Stimulated activated CD8-positive, alpha-beta memory T cell treated with anti-CD3 and anti-CD28 coated beads, Interleukin-15, amount 100 ng/mL, for 1 hour (primary cell): ENCODE results near the gene RAX.

Experiments
- DNase-seq: peaks from one replicate; pipeline ENCODE4 v3.0.0-alpha.2; 2020; ENCODE audit warnings: low read depth

Gene RAX

GRCh38 chr18:59272891-59273758 is at the start of gene RAX:
Gene RAX (minus strand): TSS chr18:59273454. CDS start chr18:59273206, 248 bp downstream.
- no peak for DNase-seq

GRCh38 chr18:59318460-59319050 is 45.3 kb upstream of the RAX start, which contains the start of gene CPLX4:
Gene CPLX4 (minus strand): TSS chr18:59318649. CDS start chr18:59318462, 187 bp downstream.
- DNase-seq: no peak

DNA sequence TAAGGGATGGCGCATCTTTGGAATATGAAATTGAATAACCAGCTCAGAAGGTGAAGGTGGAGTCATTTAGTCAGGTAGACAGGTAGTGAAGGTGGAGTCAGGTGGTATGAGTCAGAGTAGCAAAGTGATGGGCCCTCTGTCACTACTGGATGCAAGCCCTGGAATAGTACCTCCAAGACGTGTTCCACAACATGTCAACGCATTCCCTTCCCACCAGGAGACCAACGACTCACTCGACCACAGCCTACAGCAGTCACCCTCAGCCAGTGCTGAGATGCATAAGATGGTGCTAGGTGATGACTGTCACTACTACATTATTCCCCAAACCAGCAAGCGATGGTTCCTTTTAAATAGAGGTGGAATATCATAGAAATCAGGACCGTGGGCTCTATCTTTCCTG is 38.4 kb upstream of the RAX start:
- no peak for DNase-seq

DNA sequence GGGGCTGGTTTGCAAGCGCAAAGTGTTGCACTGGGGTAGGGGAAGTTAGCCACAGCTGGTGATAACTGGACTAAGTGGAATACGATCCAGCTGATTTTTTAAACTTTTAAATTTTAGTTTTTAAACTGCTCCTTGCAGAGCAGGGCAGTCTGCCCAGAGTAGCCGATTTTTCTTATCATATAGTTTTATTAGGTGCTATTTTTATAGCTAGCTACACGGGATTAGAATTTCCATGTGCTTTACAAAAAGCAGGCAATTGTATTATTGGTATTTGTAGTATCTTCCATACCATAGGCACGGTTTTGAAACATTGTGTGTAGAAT is 35.6 kb upstream of the RAX start:
- DNase-seq: no peak

GRCh38 chr18:59308248-59308937 is 35.1 kb upstream of the RAX start:
- peak; percentile 28 for DNase-seq

- no peak for DNase-seq
These were observed 33.4 kb upstream of the RAX start for GRCh38 chr18:59306640-59307039.

DNA sequence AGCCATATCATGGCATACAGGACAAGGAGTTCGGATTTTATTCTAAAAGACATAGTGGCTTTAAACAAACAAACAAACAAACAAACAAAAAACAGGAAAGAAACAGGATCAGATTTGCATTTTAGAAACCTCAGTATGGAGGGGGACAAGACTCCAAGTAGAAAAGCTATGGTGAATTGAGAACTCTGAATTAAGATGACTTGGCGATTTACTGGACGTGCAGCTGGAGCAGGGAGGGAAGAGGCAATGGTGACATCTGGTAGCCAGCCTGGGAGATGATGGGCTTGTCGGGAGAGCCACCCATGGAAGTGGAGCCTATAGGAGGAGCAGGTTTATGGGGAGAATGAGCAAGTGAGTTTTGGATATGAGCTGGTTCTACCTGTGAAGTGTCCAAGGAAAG is 32.0 kb upstream of the RAX start:
- no peak for DNase-seq

GRCh38 chr18:59303656-59304195 is 30.5 kb upstream of the RAX start:
- no peak for DNase-seq

- DNase-seq: no peak
These were observed 29.8 kb upstream of the RAX start for GRCh38 chr18:59303006-59303405.

DNA sequence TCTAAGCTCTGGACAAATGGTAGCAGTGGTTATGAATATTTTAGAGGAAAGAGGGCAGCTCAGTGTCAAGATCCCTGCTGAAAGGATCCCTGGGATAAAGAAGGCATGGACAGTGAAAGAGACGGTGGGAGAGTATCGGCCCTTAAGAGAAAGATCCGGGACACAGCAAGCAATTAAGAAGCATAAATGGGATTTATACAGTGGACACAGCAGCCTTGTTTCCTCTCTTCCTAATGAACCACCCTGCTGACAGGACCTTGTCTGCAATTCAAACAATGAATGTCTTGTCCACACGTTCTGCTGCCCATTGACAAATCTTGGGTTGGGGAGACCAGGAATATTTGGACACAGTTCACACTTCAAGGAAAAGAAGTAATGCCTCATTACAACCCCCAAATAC is 28.7 kb upstream of the RAX start:
- no peak for DNase-seq

- no peak for DNase-seq
These were observed 27.5 kb upstream of the RAX start for GRCh38 chr18:59300676-59301285.

- DNase-seq: no peak
These were observed 25.6 kb upstream of the RAX start for GRCh38 chr18:59298871-59299270.

DNA sequence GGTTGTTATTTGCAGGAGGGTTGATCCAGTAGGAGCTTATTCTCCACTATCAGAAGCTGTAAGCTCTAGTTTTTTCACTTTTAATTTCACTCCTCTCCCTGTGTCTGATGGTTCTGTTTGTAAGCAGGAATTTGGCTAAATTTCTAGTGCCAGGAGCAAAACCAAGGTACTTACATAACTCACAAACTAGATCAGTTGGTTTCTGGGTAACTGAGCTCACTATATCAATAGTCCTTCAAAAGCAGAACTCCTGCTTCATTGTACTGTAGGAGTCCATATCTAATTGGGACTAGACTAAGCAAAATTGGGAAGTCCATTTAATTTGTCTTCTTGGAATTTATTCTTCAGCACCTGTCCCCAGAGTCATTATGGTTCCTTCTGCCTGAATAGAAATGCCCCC is 20.1 kb upstream of the RAX start:
- no peak for DNase-seq

DNA sequence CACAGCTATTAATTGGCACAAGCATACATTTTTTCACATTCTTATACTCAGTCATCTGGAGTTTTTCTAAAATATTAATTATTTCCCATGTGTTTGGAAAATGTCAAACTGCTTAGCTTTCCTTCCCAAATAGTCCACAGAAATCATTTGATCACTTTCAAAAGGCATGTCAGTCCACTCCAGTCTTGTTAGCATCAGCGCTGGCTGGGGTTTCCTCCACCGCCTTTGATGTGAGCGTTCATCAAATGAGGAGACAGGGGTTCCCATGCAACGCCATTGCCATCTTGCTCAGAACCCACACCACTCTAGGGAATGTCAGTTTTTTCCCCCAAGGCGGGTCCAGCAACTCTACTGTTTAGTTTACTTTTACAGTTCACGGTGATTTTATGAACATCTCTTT is 13.1 kb upstream of the RAX start:
- DNase-seq: no peak

DNA sequence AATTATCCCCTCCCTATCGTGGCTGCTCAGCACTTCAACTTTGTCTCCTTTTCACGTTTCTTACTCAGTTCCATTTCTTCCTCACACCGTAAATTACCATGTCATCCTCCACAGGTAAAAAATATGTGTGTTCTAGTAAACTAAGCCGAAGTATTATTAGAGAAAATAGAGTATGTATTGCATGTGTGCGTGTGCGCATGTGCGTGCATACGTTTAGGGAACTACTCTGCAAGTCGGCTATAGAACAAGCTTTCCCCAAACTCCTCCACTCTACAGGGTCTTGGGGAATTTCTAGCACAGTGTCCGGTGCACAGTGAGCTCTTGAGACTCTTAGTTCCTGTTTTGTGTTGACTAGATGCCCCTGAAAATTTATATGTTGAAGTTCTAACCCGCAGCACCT is 9.1 kb upstream of the RAX start:
- DNase-seq: no peak

DNA sequence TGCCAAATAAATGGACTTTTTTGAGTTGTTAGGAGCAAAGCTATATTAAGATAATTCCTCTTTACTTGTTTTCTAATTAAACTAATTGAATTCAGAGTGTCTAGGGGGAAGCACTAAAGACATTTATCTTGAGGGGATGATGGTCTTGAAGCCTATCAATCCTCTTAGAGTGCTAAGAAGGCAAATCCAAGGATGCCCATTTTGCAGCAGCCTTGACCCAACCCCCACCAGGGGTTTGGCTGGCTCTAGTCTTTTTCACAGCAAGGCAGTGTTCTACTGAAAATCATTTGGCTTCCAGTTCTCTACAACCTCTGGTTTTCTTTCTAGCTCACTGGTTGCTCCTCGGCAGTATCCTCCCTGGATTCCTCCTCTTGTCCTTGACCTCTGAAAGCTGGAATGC is 6.5 kb upstream of the RAX start:
- no peak for DNase-seq

DNA sequence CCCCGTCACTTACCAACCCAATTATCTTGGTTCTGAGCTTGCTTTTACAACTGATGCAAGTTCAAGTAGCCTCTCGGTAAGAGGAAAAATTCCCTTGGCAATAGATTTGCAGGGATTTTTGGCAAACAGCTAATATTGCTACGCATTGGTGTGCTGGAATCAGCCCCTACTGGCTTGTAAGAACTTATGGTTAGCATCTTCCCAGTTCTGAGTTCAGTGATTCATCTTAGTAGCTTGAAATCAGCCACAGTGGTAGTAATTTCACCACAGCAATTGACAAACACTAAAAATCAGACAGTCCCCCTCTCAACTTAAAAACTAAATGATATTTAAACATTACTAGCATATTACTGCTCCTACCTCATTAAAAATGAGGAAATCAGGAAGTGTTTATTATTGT is 5.9 kb upstream of the RAX start:
- no peak for DNase-seq

GRCh38 chr18:59278793-59279192 is 5.5 kb upstream of the RAX start:
- DNase-seq: no peak

DNA sequence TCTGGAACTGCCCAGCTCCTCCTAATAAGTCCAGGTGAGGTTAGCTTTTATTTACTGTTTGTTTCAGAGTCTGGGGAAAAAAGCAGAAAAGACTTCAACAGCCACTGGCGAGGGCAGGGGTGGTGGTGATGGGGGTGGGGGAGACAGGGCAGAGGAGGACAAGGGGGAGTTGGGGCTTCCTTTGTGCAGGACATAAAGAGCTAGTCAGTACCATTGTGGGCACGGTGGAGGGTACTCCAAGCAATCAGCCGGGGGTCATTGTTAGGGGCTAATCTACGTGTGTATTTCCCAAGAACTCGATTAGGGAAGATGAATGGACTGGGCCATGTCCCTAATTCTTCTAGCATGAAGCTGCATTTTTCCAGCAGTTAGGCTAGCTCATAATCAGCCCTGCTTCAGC is 2.8 kb upstream of the RAX start:
- no peak for DNase-seq

- DNase-seq: no peak
These were observed 2.2 kb upstream of the RAX start for GRCh38 chr18:59275406-59275949.

DNA sequence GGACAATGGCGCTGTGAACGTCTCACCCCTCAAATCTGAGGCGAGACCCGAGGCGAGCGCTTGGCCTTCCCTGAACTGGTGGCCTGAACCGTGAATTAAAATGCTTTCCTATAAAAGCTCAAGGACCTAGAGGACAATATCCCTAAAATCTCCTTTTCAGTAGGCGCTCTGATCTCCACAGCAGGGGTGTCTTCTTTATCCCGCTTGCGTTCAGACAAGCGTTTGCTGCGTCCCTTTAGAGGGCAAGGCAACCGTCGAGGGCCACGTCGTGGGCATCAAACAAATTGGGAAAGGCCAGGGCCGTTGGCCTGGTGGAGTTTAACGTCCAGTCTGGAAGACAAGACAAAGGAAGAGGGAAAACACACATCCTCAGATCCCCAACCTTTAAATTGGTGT is 1.3 kb upstream of the RAX start:
- no peak for DNase-seq
